VCaP (cell line): Measurements from ENCODE around the gene ENKUR.

ENCODE experiments used
- H3K27ac ChIP-seq: fragments of 450-650 bp; 2 replicates; pipeline ENCODE4 v1.5.1; 2017
- CTCF ChIP-seq: fragments of 450-650 bp; conservative IDR thresholded peaks from 2 replicates; pipeline ENCODE4 v1.5.1; 2017; ENCODE audit warnings: mild to moderate bottlenecking, moderate library complexity

The ENKUR gene

GRCh38 chr10:24998044-24998443 is 17.9 kb downstream of the ENKUR start:
- TF ChIP-seq CTCF: no peak
- no peak overlapping the region for H3K27ac ChIP-seq

- H3K27ac ChIP-seq: no peak overlapping the region
- no peak for TF ChIP-seq CTCF
Observed at GRCh38 chr10:24995072-24995471, 20.9 kb downstream of the ENKUR start.

DNA sequence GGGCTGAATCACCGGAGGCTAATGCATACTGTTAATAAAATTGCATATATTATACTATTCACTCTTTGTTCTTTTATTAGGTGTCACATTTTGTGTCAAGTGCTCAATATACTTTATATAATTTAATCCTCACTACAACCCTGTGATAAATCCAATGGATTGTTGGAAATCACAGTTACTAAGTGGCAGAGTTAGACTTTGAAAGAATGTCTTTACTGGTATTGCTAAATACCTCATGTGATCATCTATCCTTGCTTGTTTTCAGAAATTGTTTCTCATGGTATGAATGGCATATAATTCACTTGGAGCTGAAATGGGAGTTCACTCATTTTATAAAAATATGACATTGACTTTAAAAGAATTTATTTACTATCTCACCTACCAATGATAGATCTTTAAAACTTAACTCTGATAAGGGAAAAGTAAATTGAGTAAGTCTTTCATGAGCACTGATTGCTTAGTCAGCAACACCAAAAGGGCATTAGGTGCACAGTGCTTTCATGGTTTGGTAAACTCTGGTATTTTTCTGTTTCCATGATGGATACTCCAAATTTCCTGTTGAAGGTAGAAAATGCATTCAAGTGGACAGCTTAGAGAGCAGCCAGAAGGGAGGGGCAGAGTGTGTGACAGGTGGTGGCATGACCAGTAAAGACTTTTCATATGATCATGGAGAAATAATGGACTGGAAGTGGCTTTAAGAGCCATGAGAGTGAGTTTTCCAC is 22.6 kb downstream of the ENKUR start:
- no peak for TF ChIP-seq CTCF
- H3K27ac ChIP-seq: no peak overlapping the region

- H3K27ac ChIP-seq: no peak overlapping the region
- no peak for TF ChIP-seq CTCF
Observed at GRCh38 chr10:24992512-24993133, 23.3 kb downstream of the ENKUR start.

DNA sequence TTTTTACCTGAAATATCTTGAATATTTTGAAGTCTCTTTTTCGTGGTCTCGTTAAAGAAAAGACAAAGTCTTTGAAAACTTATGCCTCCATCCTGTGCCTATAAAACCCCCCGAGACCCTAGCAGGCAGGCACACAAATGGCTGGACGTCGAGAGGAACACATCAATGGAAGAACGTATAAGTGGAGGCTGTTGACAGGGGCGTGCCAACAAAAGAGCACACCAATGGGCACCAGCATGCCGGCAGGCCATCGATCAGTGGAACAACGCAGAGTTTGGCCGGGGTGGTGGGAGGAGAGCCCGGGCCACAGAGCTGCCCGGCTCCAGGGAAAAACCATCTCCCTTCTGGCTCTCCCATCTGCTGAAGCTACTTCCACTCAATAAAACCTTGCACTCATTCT is 24.7 kb downstream of the ENKUR start:
- TF ChIP-seq CTCF: no peak
- no peak overlapping the region for H3K27ac ChIP-seq

- no peak overlapping the region for H3K27ac ChIP-seq
- TF ChIP-seq CTCF: no peak
Observed at GRCh38 chr10:24989867-24990266, 26.1 kb downstream of the ENKUR start.

- no peak for TF ChIP-seq CTCF
- no peak overlapping the region for H3K27ac ChIP-seq
Observed at GRCh38 chr10:24988831-24989640, 26.9 kb downstream of the ENKUR start.
